ENCODE results near the gene OSR1. TPM values are rescaled to one million over a fixed set of nuclear protein-coding genes. Genes with fewer than 3 reads are reported as not detected.

OSR1 gene
- total and polyA plus RNA-seq, 10 of the 15 experiments (the other 5 are each of a cell fraction or from before 2014, with no cell fraction given) = not detected

GRCh38 chr2:19371996-19372582, 13.7 kb upstream of the OSR1 start:
- Histone ChIP-seq H3K4me1 (ENCODE audit: control insufficient read depth, insufficient read depth, low read length) (no peaks in the 10 kb centered on the region), H3K4me3 (no peak overlapping the region), H3K9ac (ENCODE audit: control insufficient read depth, insufficient read depth, low read length) (no peak overlapping the region), H2AFZ (ENCODE audit: control insufficient read depth, low read depth, low read length) (no peak overlapping the region), H3K79me2 (ENCODE audit: control insufficient read depth, insufficient read depth, low read length) (no peaks in the 10 kb centered on the region), H4K20me1 (ENCODE audit: control insufficient read depth, insufficient read depth) (no peaks in the 10 kb centered on the region), H3K27ac (ENCODE audit: control insufficient read depth, insufficient read depth) (no peak overlapping the region), H3K27me3 (replicated peaks in 1 of 2; ENCODE audit: control insufficient read depth in 2 of 2, insufficient read depth in 2 of 2, low read length in 1 of 2) (peaks cover 0 to 3% of the 10 kb centered on the region in 2 experiments; a peak in 1 of 4 replicates), H3K36me3 (ENCODE audit: control insufficient read depth in 2 of 2, insufficient read depth in 2 of 2, low read length in 1 of 2) (no peaks in the 10 kb centered on the region), H3K4me2 (ENCODE audit: control insufficient read depth, insufficient read depth) (no peak overlapping the region), H3K9me3 (replicated peaks; ENCODE audit: control insufficient read depth, insufficient read depth, low read length) (no peaks in the 10 kb centered on the region)
- ATAC-seq (no peak), DNase-seq (ENCODE audit: low read depth, low spot score) (no peak), FAIRE-seq (no peak)
- ChIA-PET RAD21 (ENCODE audit: unreplicated experiment) (no interaction called here), CTCF (no interaction called here), SMC1A (ENCODE audit: uncharacterized antibody, unreplicated experiment) (no interaction called here), POLR2A (no interaction called here)
- WGBS (ENCODE audit: insufficient coverage, insufficient replicate concordance, low lambda C conversion rate, missing lambda C conversion rate) = 2% methylated on average over 4 of the region's 4 CpGs
- TF ChIP-seq TCF3 (IDR thresholded peaks at IDR 0.05; ENCODE audit: borderline replicate concordance, insufficient read depth, low read depth, low read length) = no peak
- no peak for TF ChIP-seq ESRRA (IDR thresholded peaks at IDR 0.05; ENCODE audit: low read length)
- no peak for TF ChIP-seq NR2C2 (IDR thresholded peaks at IDR 0.05; ENCODE audit: borderline replicate concordance, control insufficient read depth, insufficient read length, low read depth)
- no peak for TF ChIP-seq NR2C1 (IDR thresholded peaks at IDR 0.05)
- no peak for TF ChIP-seq SMAD1 (IDR thresholded peaks at IDR 0.05; ENCODE audit: low read depth, partially characterized antibody)
- TF ChIP-seq ELK1 (IDR thresholded peaks at IDR 0.05; ENCODE audit: low read depth, low read length) = no peak
- TF ChIP-seq YY1 (IDR thresholded peaks at IDR 0.05; ENCODE audit: low read depth, low read length) = no peak
- no peak for TF ChIP-seq MEF2A (IDR thresholded peaks at IDR 0.05; ENCODE audit: insufficient read depth, low read depth, low read length)
- TF ChIP-seq ATF3 (IDR thresholded peaks at IDR 0.05; ENCODE audit: borderline replicate concordance, extremely low read depth, low read depth, low read length) = no peak
- no peak for TF ChIP-seq CBX5 (IDR thresholded peaks at IDR 0.05; ENCODE audit: low read depth)
- TF ChIP-seq POLR2A (IDR thresholded peaks at IDR 0.05; ENCODE audit: low read depth, low read length) = no peak
- TF ChIP-seq SP1 (IDR thresholded peaks at IDR 0.05; ENCODE audit: low read depth, low read length) = no peak
- TF ChIP-seq ZNF207 (IDR thresholded peaks at IDR 0.05; ENCODE audit: borderline replicate concordance) = no peak
- TF ChIP-seq SKIL (IDR thresholded peaks at IDR 0.05; ENCODE audit: low read depth, poor library complexity, severe bottlenecking) = no peak
- TF ChIP-seq ZBTB40 (IDR thresholded peaks at IDR 0.05; ENCODE audit: borderline replicate concordance) = no peak
- no peak for TF ChIP-seq HDGF (IDR thresholded peaks at IDR 0.05)
- no TSS peak for BruUV-seq (replicated peaks)
- intact Hi-C loops (cut with micrococcal nuclease; ENCODE audit: unreplicated experiment) (no loop called here), in situ Hi-C loops (cut with MboI) (no loop called here)
